GM18499 (cell line): Measurements from ENCODE around the gene TATDN2.
"Not testable (repeated sequence)": the region's sequence is repeated elsewhere in the genome, so short reads cannot be mapped to it uniquely, and the experiment has no call there.

Source experiments
- ATAC-seq: cut with Tn5 transposase; IDR thresholded peaks from one replicate; pipeline ENCODE4 v1.9.1; 2021; ENCODE audit warnings: moderate number of reproducible peaks; ENCODE audit not compliant: insufficient read depth, unreplicated experiment

TATDN2 gene

DNA sequence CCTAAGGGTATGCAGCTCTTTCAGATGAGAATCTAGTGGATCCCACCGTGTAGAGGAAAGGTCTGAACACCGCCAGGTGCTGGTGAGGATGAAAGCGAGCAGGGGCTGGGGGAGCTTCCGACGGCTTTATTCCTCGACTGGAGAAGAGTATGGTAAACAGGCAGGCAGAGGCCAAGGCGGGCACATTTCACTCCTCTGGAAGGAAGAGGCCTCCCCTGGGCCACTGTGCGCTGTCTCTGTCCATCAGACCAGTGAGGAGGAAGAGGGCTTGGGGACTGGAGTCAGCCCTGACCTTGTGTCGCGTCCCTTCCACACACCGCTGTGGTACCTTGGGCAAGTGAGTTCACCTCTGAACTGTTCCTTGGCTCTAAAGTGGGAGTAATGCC, 40.3 kb downstream of the TATDN2 start:
- no peak for ATAC-seq

DNA sequence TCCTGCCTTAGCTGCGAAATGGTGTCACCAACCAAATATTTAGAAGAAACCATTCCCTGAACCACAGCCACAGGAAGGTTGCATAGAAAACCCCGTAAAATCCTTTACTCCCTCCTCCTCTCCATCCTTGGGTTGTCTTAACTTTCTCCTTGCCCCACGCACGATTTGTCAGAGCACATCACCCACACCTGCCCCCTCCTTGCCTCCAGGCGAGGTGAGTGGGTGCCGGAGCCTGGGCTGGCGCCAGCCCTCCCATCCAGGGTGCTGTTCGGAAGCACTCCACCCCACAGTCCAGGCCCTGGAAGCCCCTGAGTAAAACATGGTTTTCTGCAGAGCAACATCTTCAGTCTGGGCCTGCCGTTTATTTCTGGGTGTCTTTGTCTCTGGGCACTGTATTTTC, 40.8 kb downstream of the TATDN2 start:
- no peak for ATAC-seq

DNA sequence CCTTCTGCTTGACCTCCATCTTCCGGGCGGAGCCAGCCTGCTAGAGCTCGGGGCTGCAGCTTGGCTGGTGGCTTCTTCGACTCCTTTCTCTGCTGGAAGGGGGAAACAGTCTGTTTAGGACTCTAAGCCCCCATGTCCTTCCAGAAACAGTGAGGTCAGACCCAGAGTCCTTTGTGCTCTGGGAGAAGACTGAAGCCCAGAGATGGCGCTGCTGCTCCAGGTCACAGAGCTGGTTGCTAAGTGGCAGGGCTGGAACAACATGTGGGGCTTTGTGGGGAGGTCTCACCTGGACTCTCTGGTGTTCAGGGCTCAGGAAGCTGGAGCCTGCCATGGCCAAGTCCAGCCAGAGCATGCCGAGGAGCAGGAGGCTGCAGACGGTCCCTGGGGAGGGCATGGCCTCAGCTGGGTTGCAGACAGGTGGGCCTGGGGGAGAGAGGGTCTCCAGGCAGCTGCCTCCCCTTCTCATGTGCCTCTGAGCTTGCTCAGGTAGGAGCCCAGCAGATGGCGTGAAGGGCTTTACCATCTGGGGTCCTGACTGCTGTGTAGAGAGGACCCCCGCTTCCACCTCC, 41.6 kb downstream of the TATDN2 start:
- ATAC-seq, result no peak

DNA sequence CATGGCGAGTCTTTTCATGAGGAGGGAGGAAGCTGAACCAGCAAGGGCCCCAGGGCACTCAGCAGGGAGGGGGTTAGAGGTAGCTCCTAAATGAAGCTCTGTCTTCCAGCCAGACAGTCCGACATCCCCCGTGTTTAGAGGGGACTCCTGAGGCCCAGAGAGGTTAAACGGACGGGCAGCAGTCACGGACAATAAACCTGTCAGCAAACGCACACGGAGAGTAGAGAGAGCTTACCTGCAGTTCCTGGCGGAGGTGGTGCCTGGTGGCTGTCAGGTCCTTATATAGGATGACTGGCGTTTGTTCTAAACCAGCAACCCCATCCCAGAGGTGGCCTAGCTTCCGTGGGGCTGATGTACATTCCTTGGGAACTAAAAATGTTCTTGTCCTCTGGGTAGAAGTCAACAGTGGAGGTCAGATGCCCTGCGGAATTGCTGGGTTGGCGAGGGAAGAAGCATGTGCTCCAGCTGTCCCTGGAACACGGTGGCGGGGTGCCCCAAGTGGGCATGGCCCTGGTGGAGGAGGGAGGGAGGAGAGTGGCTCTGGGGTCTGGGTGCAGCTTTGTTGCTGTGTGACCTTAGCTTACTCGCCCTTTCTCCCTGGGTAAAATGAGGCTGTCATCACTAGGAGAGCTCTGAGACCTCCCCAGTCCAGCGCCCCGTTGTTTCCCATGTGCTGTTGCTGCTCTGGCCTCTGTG, 42.4 kb downstream of the TATDN2 start:
- no peak for ATAC-seq

DNA sequence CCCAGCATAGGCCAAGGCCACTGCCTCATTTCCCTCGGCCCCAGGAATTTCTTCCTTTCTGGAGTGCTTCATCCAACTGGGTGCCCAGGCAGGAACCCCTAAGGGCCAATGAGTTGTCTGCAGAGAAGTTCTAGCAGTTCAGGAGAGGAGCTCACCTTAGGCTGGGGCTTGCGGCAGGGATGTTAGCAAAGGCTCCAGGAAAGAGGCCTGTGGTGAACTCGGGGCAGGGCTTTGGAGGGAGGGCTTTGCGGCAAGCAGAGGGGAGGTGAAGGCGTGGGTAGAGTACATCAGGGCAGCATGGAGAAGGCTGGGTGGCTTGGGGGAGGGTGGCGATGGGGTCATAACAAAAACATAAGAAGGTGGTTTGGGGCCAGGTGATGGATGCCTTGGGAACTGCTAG, 43.4 kb downstream of the TATDN2 start:
- ATAC-seq, result no peak

DNA sequence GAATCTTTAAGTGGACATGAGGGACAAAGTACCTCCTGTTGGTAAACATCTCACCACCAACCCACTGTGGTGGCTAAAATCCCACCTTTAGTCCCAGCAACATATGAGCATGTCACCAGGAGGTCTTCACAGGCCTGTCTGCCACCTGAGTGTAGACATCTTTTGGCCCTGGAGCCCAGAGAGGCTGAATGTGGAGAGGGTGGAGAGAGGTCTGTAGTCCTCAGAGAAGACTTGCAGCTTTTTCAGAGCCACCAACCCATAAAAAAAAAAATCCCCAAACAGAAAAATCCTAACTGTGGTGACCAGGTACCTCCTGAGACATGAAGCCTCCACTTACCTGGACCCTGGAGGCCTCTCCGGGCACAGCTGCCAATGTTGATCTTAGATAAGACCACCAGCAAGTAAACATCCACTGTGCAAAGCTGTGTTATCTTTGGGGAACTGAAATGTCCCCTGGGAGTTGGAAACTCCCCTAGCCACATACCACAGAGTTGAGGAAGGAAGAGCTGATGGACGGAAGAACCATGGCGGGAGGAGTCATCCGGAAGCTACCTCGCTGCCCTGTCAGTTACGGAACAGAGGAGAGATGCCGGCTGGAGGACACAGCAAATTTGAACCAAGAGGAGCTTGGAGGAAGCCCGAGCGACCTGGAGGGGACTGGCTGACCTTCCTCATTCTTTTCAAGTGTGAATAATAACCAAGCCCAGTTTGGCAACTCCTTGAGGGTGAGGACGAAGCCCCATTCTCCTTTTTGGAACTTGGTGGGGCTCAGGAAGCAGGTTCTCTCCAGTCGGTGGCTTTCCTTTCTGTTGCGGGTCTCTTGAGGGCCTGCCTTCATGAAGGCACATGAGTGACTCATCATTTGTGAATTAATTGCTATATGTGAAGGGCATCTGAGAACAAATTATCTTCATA, 44.5 kb downstream of the TATDN2 start, which contains the start of gene GHRL:
TSS of gene GHRL (minus strand) at position 443 of the 915 bp plus-strand sequence. CDS start 2,767 bp downstream, outside the sequence.
- ATAC-seq, result no peak

DNA sequence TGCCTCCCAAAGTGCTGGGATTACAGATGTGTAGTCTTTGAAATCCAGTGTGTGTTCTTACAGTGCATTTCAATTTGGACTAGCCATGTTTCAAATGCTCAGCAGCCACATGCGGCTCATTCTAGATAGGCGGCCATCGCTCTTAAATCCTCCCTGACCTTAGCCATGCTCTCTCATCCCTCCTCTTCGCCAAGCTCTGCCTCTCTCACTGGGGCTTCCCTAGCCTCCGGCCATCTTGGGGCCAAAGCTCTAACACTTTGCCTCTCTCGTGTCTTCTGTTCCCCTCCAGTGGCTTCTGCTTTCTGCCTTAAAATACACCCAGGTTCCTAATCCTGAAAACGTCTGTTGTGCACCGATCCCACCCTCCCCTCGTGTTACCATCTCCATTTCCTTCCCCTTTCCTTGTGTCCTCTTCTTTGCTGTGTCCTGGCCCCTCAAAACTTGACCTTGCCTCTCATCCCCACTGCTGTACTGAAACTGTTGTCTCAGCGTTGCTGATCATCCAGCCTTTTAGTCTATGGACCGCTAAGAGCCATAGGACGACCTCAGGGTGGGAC, 45.8 kb downstream of the TATDN2 start:
- no peak for ATAC-seq

DNA sequence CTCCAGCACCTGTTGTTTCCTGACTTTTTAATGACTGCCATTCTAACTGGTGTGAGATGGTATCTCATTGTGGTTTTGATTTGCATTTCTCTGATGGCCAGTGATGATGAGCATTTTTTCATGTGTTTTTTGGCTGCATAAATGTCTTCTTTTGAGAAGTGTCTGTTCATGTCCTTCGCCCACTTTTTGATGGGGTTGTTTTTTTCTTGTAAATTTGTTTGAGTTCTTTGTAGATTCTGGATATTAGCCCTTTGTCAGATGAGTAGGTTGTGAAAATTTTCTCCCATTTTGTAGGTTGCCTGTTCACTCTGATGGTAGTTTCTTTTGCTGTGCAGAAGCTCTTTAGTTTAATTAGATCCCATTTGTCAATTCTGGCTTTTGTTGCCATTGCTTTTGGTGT, 49.8 kb downstream of the TATDN2 start:
- ATAC-seq, result not testable (repeated sequence)

DNA sequence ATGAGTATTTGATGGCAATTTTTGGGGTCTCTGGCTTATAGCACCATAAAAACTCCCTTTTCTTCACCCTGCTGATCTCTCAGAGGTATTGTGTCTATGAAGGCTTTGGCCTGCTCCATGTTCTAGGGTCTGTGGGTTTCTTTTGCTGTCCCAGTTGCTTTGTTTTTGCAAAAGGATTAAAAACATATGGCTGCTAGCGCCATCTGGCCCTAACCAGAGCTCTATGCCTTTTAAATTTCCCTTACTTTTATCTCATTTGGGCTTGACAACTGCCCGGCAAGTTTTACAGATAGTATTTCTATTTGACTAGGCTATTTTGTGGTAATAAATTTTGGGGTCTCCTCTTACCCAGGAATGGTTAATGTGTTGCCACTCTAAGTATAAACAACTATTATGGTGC, 50.9 kb downstream of the TATDN2 start:
- no peak for ATAC-seq

DNA sequence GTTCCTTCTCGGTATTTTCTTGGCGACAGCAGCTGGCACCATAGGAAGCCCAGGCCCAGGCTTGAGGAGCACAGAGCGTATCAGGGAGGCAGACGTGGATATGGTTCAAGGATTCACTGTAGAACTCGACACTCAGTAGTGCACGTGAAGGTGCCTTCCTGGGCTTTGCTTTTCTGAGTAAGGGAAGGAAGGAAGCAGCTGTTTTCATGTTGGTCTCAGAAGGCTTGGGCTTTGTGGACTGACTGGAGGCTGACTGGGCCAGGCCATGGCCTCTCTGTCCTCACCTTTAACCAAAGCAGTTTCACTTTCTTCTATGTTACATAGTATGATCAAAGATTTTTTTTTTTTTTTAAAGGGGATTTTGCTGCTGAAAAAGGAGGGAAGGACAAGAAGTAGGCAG, 51.4 kb downstream of the TATDN2 start:
- no peak for ATAC-seq

DNA sequence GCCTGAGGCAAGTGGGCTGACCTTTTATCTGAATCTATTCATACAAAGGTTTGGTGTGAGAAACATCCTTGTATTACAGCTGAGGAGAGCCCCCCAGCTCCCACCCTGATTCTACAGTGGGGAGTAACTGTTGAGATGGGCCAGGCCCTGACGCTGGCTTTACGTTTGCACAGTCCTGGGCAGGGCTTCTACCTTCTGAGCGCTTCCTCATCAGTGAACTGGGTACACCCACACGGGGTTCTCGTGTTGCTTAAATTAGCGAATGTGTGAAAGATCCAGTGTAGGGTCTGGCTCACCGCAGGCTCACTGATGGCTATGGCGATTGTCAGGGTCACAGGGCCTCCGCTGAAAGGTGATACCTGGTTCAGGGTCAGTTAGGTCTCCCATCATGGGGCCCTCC, 51.8 kb downstream of the TATDN2 start:
- ATAC-seq, result no peak

DNA sequence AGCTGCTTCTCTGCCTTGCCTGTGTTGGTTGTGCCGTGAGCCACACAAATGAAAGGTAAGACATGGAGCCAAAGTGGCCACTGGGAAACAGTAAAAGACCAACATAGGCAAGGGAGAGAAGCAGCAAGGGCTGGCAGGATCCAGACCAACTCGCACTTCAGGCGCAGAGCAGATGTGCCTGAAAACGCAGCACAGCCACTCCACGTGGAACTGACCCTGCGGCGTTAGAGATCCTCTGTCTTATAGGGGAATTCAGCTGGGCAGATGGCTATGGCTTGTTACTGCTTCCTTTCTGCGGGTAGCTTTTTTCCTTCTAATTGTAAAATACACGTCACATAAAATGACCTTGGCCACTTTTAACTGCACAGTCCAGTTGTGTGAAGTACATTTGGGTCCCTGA, 54.8 kb downstream of the TATDN2 start:
- no peak for ATAC-seq

DNA sequence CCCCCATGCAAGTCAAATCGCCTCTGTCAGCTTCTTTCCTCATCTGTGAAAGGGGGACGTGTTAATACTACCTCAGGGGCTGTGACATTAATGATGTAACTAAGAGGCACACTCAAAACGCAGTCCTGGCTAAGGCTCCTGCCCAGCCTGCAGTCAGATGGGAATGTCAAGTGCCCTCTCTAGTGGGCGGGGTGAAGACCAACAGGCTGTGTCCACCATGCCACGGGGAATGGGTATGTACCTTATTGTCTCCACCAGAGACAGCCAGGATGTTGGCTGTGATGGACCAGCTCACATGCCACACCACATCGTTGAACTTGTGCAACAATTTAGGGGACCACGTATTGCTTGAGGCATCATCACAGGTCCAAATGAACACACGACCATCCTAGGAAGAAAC, 55.5 kb downstream of the TATDN2 start:
- ATAC-seq, result no peak

DNA sequence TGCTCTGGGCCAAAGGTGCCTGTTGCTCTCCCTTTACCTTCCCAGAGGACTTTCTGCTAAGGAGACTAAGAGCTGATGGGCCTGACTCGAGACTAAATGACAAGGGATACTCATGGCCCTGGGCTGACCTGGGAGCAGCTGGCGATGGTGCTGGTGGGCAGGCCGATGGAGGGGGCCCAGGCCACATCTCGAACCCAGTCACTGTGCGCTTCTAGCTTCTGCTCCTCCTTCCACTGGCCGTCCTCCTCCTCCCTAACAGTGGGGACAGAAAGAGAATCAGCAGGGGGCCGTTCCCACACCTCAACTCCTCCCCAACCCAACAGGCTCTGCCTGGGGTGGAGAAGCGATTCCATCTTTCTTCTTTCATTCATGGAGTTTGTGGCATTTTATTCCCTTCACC, 56.6 kb downstream of the TATDN2 start:
- no peak for ATAC-seq

DNA sequence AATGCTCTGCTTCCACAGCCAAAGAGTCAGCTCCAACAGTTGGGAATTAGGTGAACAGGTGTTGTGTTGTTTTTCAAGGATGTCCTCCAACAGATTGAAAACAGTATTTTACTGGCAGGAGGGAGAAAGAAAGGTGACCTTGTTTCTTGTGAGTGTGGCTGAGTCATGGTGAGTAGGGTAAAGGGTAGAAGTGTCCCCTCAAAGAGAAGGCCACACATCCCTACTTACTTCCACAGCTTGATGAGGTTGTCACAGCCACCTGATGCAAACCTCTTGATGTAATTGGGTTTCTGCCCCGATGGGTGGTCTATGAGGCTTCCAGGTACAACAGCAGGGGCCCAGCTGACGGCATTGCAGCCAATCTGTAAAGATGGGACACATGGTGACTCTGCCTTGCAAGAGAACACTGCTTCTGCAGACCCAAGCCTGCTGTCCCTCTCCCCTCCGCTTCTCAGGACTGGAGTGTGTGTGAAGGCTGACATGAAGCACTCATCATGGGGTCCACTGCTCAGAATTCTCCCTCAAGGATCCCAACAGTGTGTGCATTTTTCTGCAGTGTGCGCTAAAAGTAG, 57.2 kb downstream of the TATDN2 start:
- ATAC-seq, result no peak

DNA sequence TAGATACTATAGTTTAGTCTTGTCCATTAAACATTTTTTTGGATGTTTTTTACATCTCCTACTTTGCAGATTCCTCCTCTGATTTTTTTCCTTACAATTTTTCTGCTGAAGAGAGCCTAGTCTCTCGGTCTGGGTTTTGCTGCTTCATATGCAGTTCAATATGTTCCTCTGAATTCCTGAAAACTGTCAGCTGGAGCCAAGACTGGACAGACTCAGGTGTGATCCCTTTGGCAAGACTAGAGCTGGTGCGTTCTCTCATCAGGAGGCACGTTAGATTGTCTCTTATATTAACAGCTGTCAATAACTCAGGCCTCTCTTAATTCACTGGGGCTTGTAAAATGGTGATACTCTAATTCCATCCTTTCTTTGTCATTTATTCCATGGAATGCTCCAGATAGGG, 57.9 kb downstream of the TATDN2 start:
- ATAC-seq, result no peak

DNA sequence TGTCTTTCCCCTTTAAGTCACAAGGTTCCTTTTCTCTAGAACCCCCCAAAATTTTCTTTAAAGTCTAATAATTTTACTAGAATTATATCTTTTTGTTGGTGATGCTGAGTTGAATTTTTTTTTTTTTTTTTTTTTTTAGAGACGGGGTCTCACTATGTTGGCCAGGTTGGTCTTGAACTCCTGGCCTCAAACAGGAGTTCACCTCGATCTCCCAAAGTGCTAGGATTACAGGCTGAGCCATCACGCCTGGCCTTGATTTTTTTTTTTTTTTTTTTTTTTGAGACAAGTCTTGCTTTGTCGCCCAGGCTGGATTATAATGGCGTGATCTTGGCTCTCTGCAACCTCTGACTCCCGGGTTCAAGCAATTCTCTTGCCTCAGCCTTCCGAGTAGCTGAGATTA, 60.4 kb downstream of the TATDN2 start:
- no peak for ATAC-seq

DNA sequence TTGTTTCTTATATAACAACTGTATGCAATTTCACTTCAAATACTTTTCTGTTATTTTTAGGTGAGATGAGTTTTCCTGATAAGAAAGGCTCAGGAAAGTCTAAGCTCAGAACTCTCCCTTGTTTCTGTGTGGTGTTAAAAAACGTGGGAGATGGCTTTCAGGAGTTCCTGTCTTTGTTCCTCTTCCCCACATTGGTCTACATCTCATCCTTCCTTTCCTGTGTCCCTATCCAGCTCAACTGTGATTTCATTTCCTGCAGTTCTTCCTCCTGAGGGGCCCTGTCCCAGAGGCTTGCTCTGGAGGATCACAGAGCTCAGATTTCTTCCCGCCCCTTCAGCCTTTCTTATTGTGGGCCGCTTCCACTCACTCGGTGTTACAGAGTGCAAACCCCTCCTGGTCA, 61.5 kb downstream of the TATDN2 start:
- ATAC-seq, result no peak

DNA sequence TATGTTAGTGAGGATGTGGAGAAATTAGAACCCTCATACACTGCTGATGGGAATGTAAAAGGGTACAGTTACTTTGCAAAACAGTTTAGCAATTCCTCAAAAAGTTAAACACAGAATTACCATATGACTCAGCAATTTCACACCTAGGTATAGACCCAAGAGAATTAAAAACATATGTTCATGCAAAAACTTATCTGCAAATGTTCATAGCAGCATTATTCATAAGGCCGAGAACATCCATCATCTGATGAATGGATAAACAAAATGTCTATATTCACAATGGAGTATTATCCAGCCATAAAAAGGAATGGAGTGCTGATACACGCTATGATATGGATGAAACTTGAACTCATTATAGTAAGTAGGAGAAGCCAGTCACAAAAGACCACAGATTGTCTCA, 62.3 kb downstream of the TATDN2 start:
- ATAC-seq, result no peak

DNA sequence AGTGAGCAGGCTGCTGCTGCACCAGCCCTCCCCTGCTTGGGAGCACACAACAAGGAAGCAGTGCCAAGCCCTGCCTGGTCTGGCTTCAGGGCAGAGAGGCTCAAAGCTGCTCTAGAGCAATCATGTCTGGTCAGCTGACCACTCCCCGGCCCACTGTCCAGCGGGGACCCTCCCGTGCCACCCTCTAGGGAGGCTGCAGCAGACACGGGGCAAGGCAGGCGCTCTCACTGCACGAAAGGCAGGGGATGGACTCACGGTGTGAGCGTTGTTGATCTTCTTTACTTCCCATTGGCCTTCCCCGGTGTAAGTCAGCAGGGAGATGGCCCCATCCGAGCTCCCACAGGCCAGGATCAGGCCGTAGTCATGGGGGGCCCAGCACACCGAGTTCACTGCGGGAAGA, 63.5 kb downstream of the TATDN2 start:
- ATAC-seq, result no peak

DNA sequence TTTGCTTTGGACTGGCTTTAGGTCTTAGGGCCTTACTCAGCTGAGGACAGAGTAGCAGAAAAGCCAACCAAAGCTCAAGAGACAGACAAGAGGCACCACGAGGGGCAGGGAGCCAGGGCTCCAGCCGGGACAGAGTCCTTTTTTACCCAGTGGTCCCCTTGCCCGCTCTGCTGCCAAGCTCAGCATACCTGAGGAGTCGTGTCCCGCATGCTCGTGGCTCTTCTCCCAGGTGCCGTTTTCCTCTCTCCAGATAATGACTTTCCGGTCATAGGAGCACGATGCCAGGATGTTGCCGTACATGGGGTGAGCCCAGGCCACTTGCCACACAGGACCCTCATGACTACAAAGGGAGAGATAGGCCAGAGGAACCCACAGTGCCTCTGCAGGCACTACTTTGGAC, 64.1 kb downstream of the TATDN2 start:
- ATAC-seq, result no peak
